WTC11 (cell line): ENCODE data around the gene PSMG4. TPM values are rescaled to one million over a fixed set of nuclear protein-coding genes. Genes with fewer than 3 reads are reported as not detected.

Experiments
- ATAC-seq: fragments of 200-7000 bp; cut with Tn5 transposase; 2 replicates; pipeline ENCODE4 v1.10.0; 2021; ENCODE audit warnings: mild to moderate bottlenecking, moderate library complexity
- CTCF ChIA-PET: fragments of 300-600 bp; sonication (Branson Sonifier 250); formaldehyde crosslinking; loops from one replicate; lab custom pipeline; 2021; ENCODE audit warnings: antibody characterized with exemption; lab: Charles Lee
- POLR2A ChIA-PET: fragments of 350-600 bp; sonication (Branson Sonifier 250); formaldehyde crosslinking; loops from one replicate; lab custom pipeline; 2021; ENCODE audit warnings: antibody characterized with exemption; lab: Charles Lee
- DNase-seq: peaks from one replicate; pipeline ENCODE4 v3.0.0; 2021; ENCODE audit warnings: low spot score
- H3K27ac Mint-ChIP-seq: 2 replicates; pipeline ENCODE4 v1.8.0; 2021; ENCODE audit warnings: mixed read lengths
- H3K27me3 Mint-ChIP-seq: 2 replicates; pipeline ENCODE4 v1.8.0; 2021; ENCODE audit warnings: low read depth, mild to moderate bottlenecking, moderate library complexity, mixed read lengths
- H3K36me3 Mint-ChIP-seq: 2 replicates; pipeline ENCODE4 v1.8.0; 2021; ENCODE audit warnings: mixed read lengths
- H3K4me1 Mint-ChIP-seq: 2 replicates; pipeline ENCODE4 v1.8.0; 2022; ENCODE audit warnings: mixed read lengths
- H3K4me3 Mint-ChIP-seq: 2 replicates; pipeline ENCODE4 v1.8.0; 2021; ENCODE audit warnings: mild to moderate bottlenecking, moderate library complexity, mixed read lengths
- H3K9me3 Mint-ChIP-seq: 2 replicates; pipeline ENCODE4 v1.8.0; 2021; ENCODE audit warnings: mixed read lengths
- ATF1 ChIP-seq: sonication (generic); formaldehyde crosslinking; IDR thresholded peaks from 2 replicates; pipeline ENCODE4 v1.8.1; 2023; ENCODE audit warnings: mild to moderate bottlenecking, moderate library complexity, missing genetic modification reagents
- ELF4 ChIP-seq: sonication (generic); formaldehyde crosslinking; IDR thresholded peaks from 2 replicates; pipeline ENCODE4 v1.8.1; 2022; ENCODE audit warnings: low read depth, mild to moderate bottlenecking, moderate library complexity, missing genetic modification reagents
- ETV6 ChIP-seq: sonication (generic); formaldehyde crosslinking; IDR thresholded peaks from 2 replicates; pipeline ENCODE4 v1.8.1; 2022; ENCODE audit warnings: mild to moderate bottlenecking, missing genetic modification reagents
- MXD4 ChIP-seq: fragments of 250-450 bp; sonication (Bioruptor Pico); IDR thresholded peaks from 2 replicates; pipeline ENCODE4 v1.8.0; 2021; ENCODE audit warnings: mild to moderate bottlenecking, moderate library complexity, borderline replicate concordance
- NFATC4 ChIP-seq: fragments of 250-450 bp; sonication (Bioruptor Pico); IDR thresholded peaks from 2 replicates; pipeline ENCODE4 v1.9.0; 2021; ENCODE audit warnings: mild to moderate bottlenecking
- TEAD1 ChIP-seq: sonication (generic); formaldehyde crosslinking; IDR thresholded peaks from 2 replicates; pipeline ENCODE4 v1.8.0; 2022; ENCODE audit warnings: mild to moderate bottlenecking, missing genetic modification reagents
- total RNA-seq: library from RNA; stranded (reverse); gene quantifications from 3 replicates; pipeline ENCODE4 v1.2.3, GENCODE V29; 2021
- TF ChIP-seq, protein P1 (sequence below): sonication (generic); formaldehyde crosslinking; IDR thresholded peaks from 2 replicates; pipeline ENCODE4 v1.8.0; 2023; ENCODE audit warnings: missing genetic modification reagents, mild to moderate bottlenecking, borderline replicate concordance
- TF ChIP-seq, protein P2 (sequence below): sonication (generic); formaldehyde crosslinking; IDR thresholded peaks from 2 replicates; pipeline ENCODE4 v1.8.1; 2022; ENCODE audit warnings: low read depth, missing genetic modification reagents, borderline replicate concordance
- TF ChIP-seq, protein P3 (sequence below): fragments of 250-450 bp; sonication (Bioruptor Pico); IDR thresholded peaks from 2 replicates; pipeline ENCODE4 v1.9.0; 2021; ENCODE audit warnings: mild to moderate bottlenecking
- TF ChIP-seq, protein P4 (sequence below): fragments of 250-450 bp; sonication (Bioruptor Pico); IDR thresholded peaks from 2 replicates; pipeline ENCODE4 v2.1.2; 2022; ENCODE audit warnings: mild to moderate bottlenecking, moderate library complexity
- TF ChIP-seq, protein P5 (sequence below): sonication (generic); formaldehyde crosslinking; IDR thresholded peaks from 2 replicates; pipeline ENCODE4 v1.8.1; 2023; ENCODE audit warnings: mild to moderate bottlenecking, missing genetic modification reagents, borderline replicate concordance

PSMG4 gene
- total RNA-seq, 1 experiment from 2014 or later: 38.2 TPM

DNA sequence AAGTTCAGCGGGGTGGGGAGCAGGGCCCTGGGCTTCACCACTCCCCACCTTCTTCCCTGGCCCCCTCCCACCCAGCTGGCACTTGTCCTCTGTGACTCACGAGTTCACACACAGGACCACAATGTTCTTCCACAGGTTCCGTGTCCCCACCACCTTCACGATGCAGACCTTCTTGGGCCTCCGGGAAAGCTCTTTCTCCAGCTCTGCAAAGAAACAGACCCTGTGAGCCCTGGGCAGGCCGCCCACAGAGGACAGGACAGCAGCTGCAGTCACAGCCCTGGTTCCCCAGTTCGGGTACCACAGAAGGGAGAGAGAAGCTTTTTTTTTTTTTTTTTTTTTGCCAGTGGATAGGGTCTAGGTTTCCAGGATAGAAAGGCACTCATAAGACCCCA, 30.9 kb downstream of the PSMG4 start (continued):
- TF ChIP-seq, protein P1, sequence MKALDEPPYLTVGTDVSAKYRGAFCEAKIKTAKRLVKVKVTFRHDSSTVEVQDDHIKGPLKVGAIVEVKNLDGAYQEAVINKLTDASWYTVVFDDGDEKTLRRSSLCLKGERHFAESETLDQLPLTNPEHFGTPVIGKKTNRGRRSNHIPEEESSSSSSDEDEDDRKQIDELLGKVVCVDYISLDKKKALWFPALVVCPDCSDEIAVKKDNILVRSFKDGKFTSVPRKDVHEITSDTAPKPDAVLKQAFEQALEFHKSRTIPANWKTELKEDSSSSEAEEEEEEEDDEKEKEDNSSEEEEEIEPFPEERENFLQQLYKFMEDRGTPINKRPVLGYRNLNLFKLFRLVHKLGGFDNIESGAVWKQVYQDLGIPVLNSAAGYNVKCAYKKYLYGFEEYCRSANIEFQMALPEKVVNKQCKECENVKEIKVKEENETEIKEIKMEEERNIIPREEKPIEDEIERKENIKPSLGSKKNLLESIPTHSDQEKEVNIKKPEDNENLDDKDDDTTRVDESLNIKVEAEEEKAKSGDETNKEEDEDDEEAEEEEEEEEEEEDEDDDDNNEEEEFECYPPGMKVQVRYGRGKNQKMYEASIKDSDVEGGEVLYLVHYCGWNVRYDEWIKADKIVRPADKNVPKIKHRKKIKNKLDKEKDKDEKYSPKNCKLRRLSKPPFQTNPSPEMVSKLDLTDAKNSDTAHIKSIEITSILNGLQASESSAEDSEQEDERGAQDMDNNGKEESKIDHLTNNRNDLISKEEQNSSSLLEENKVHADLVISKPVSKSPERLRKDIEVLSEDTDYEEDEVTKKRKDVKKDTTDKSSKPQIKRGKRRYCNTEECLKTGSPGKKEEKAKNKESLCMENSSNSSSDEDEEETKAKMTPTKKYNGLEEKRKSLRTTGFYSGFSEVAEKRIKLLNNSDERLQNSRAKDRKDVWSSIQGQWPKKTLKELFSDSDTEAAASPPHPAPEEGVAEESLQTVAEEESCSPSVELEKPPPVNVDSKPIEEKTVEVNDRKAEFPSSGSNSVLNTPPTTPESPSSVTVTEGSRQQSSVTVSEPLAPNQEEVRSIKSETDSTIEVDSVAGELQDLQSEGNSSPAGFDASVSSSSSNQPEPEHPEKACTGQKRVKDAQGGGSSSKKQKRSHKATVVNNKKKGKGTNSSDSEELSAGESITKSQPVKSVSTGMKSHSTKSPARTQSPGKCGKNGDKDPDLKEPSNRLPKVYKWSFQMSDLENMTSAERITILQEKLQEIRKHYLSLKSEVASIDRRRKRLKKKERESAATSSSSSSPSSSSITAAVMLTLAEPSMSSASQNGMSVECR (CRISPR knock-in tag): no peak
- TF ChIP-seq, protein P2, sequence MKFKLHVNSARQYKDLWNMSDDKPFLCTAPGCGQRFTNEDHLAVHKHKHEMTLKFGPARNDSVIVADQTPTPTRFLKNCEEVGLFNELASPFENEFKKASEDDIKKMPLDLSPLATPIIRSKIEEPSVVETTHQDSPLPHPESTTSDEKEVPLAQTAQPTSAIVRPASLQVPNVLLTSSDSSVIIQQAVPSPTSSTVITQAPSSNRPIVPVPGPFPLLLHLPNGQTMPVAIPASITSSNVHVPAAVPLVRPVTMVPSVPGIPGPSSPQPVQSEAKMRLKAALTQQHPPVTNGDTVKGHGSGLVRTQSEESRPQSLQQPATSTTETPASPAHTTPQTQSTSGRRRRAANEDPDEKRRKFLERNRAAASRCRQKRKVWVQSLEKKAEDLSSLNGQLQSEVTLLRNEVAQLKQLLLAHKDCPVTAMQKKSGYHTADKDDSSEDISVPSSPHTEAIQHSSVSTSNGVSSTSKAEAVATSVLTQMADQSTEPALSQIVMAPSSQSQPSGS (CRISPR knock-in tag): no peak
- TF ChIP-seq MXD4 (CRISPR knock-in tag) (no peak), ATF1 (CRISPR knock-in tag) (no peak)

DNA sequence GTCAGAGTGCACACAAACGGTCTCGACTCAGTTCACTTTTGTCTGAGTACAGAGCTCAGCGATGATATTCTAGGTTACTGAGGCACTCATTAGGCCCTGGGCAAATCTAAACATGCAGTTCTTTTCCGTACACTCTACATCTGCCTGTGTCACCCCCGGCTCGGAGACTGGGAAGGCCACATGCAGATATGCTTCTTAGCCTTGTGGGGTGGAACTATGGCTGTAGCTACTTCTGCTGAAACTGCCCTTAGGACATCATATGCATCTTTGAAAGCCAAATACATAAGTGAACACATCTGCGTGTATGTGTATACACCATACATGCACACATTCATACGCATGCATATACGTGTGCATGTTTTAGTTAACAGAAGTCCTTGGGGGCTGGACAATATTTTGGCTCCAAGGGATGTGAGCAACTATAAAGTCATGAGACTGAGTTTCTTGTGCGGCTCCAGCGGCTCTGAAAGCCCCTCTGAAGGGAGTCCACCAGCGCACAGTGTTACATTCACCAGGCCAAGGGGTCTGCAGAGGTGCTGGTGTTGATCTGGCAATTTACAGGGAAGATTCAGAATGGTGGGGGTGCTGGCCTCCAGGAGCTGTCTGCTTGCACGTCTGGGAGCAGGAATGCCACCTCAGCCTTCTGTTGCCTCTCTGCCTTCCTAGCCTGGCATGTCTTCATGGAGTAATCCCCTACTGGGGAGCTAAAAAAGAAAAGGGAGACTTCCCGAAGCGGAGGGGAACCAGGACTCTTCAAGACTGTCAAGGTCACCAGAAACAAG, 31.6 kb downstream of the PSMG4 start:
- peaks cover 58% of the 10 kb centered on the region for H3K36me3 Mint-ChIP-seq
- H3K4me1 Mint-ChIP-seq: peaks cover 3% of the 10 kb centered on the region
- peak; percentile 3 for DNase-seq
- no peaks in the 10 kb centered on the region for H3K9me3 Mint-ChIP-seq
- CTCF ChIA-PET: interaction anchor here (1.0 to 1.6 kb wide), 2 partner anchors 40 to 81 kb away, joined by 4 read pairs; no protein-coding TSS in a partner anchor
- H3K27me3 Mint-ChIP-seq: no peaks in the 10 kb centered on the region
- POLR2A ChIA-PET: no interaction called here
- TF ChIP-seq, protein P3, sequence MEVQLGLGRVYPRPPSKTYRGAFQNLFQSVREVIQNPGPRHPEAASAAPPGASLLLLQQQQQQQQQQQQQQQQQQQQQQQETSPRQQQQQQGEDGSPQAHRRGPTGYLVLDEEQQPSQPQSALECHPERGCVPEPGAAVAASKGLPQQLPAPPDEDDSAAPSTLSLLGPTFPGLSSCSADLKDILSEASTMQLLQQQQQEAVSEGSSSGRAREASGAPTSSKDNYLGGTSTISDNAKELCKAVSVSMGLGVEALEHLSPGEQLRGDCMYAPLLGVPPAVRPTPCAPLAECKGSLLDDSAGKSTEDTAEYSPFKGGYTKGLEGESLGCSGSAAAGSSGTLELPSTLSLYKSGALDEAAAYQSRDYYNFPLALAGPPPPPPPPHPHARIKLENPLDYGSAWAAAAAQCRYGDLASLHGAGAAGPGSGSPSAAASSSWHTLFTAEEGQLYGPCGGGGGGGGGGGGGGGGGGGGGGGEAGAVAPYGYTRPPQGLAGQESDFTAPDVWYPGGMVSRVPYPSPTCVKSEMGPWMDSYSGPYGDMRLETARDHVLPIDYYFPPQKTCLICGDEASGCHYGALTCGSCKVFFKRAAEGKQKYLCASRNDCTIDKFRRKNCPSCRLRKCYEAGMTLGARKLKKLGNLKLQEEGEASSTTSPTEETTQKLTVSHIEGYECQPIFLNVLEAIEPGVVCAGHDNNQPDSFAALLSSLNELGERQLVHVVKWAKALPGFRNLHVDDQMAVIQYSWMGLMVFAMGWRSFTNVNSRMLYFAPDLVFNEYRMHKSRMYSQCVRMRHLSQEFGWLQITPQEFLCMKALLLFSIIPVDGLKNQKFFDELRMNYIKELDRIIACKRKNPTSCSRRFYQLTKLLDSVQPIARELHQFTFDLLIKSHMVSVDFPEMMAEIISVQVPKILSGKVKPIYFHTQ: no peak
- H3K4me3 Mint-ChIP-seq: no peak overlapping the region
- ATAC-seq: no peak
- no peak overlapping the region; the same call in 1 of the 2 replicates for H3K27ac Mint-ChIP-seq

DNA sequence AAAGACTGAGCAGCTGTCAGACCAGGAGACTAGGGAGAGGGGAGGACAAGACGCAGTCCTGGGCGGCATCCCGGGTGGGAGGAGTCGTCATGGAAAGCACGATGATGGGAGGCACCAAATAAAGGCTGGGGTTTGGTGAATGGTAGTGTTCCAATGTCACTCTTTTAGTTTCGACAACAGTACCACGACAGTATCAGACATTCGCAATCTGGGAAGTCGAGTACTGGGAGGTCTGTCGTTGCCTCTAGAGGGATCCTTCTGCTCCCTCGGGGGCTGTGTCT, 32.1 kb downstream of the PSMG4 start:
- Mint-ChIP-seq H3K9me3 (no peaks in the 10 kb centered on the region), H3K27me3 (no peaks in the 10 kb centered on the region), H3K4me1 (peaks cover 6% of the 10 kb centered on the region), H3K36me3 (peaks cover 55% of the 10 kb centered on the region), H3K27ac (no peak overlapping the region), H3K4me3 (no peak overlapping the region)
- ATAC-seq: no peak
- TF ChIP-seq ELF4 (CRISPR knock-in tag) (no peak), ETV6 (CRISPR knock-in tag) (no peak), NFATC4 (CRISPR knock-in tag) (no peak), TEAD1 (CRISPR knock-in tag) (no peak)
- TF ChIP-seq, protein P4, sequence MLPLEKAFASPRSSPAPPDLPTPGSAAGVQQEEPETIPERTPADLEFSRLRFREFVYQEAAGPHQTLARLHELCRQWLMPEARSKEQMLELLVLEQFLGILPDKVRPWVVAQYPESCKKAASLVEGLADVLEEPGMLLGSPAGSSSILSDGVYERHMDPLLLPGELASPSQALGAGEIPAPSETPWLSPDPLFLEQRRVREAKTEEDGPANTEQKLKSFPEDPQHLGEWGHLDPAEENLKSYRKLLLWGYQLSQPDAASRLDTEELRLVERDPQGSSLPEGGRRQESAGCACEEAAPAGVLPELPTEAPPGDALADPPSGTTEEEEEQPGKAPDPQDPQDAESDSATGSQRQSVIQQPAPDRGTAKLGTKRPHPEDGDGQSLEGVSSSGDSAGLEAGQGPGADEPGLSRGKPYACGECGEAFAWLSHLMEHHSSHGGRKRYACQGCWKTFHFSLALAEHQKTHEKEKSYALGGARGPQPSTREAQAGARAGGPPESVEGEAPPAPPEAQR (CRISPR knock-in tag): no peak
- TF ChIP-seq, protein P5, sequence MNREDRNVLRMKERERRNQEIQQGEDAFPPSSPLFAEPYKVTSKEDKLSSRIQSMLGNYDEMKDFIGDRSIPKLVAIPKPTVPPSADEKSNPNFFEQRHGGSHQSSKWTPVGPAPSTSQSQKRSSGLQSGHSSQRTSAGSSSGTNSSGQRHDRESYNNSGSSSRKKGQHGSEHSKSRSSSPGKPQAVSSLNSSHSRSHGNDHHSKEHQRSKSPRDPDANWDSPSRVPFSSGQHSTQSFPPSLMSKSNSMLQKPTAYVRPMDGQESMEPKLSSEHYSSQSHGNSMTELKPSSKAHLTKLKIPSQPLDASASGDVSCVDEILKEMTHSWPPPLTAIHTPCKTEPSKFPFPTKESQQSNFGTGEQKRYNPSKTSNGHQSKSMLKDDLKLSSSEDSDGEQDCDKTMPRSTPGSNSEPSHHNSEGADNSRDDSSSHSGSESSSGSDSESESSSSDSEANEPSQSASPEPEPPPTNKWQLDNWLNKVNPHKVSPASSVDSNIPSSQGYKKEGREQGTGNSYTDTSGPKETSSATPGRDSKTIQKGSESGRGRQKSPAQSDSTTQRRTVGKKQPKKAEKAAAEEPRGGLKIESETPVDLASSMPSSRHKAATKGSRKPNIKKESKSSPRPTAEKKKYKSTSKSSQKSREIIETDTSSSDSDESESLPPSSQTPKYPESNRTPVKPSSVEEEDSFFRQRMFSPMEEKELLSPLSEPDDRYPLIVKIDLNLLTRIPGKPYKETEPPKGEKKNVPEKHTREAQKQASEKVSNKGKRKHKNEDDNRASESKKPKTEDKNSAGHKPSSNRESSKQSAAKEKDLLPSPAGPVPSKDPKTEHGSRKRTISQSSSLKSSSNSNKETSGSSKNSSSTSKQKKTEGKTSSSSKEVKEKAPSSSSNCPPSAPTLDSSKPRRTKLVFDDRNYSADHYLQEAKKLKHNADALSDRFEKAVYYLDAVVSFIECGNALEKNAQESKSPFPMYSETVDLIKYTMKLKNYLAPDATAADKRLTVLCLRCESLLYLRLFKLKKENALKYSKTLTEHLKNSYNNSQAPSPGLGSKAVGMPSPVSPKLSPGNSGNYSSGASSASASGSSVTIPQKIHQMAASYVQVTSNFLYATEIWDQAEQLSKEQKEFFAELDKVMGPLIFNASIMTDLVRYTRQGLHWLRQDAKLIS (CRISPR knock-in tag): no peak
- DNase-seq: peak; percentile 8
- ChIA-PET CTCF (interaction anchor here (0.8 to 1.6 kb wide), 4 partner anchors 11 to 558 kb away, joined by 4 to 5 read pairs (median 4); partner anchors contain the start of gene FAM50B), POLR2A (no interaction called here)
